Measurements from ENCODE around the gene ACE.
A peak's percentile ranks its signal among the peaks of the same experiment; 100 is the strongest.

Gene ACE

DNA sequence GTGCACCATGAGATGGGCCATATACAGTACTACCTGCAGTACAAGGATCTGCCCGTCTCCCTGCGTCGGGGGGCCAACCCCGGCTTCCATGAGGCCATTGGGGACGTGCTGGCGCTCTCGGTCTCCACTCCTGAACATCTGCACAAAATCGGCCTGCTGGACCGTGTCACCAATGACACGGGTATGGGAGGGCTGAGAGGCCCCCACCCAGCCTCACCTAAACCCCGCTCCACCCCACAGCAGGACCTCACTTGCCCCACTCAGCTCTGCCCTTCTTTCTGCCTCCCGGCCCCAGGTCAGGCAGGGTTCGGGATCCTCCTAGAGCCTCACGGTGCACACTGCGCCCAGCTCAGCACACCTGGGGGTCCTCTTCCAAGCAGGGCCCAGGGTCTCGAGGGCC is 5.6 kb downstream of the ACE start:
- intact Hi-C loops (cut with DNase I): no loop called here
- no peak for DNase-seq

DNA sequence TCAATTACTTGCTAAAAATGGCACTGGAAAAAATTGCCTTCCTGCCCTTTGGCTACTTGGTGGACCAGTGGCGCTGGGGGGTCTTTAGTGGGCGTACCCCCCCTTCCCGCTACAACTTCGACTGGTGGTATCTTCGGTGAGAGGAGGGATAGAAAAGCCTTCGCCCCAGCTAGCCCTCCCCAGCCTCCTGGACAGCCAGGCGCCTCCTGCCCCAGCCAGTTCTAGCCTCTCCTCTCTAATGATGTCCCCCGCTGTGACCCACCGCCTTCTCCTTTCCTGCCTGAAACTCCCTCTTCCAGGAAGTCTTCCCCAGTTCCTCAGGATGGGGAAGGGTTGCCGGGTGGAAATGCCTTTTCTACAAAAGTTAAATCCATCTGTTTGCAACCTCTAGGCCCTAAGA is 6.2 kb downstream of the ACE start:
- intact Hi-C loops (cut with DNase I): no loop called here
- DNase-seq: no peak

DNA sequence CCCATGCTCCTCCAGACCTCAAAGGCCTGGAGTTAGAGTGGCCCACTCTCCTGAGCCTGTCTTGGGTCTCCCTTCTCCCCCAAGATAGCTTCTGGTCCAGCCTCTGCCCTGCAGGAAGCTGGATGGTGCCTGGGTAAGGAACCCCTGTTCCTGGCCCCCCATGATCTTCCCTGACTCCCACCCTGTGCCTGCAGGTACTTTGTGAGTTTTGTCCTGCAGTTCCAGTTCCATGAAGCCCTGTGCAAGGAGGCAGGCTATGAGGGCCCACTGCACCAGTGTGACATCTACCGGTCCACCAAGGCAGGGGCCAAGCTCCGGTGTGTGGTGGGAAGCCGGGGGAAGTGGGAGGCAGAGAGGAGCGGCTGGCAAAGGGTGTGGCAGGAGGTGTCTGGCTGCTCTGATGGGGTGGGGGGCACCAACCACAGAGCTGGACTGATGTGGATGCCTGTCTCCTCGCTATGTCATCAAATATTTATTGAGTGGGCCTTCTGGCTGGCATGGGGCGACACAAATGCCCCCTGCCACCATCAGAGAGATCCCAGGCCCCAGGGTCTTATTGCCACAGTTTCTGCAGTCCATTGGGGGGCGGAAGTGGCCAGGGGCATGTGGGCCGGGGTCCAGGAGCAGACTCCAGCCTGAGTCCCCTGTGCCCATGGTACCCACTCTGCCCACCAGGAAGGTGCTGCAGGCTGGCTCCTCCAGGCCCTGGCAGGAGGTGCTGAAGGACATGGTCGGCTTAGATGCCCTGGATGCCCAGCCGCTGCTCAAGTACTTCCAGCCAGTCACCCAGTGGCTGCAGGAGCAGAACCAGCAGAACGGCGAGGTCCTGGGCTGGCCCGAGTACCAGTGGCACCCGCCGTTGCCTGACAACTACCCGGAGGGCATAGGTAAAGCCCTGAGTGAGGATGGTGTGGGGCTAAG is 7.1 kb downstream of the ACE start:
- no peak for DNase-seq
- intact Hi-C loops (cut with DNase I): no loop called here

DNA sequence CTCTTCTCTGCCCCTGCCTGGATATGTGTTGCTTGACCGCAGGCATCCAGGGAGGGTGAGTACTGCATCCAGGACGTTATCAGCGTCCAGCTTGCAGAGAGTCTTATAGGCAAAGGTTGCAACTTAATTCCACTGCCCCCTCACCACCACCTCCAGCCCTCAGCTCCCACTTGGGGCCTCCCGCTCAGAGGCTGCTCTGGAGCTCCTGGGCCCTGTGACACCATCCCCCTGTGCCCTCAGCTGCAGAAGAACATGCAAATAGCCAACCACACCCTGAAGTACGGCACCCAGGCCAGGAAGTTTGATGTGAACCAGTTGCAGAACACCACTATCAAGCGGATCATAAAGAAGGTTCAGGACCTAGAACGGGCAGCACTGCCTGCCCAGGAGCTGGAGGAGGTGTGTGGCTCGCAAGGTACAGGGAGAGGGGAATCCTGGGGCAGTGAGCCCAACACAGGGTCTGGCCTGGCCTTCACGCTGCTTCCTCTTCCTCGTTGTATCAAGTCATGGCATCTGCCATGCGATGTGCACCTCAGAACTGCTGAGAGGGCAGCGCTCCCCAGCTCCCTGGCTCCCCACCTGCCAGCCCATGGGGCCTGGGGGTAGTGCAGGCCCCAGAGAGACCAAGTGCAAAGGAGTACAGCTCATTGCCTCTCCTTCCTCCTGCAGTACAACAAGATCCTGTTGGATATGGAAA is 9.6 kb downstream of the ACE start:
- DNase-seq: no peak
- intact Hi-C loops (cut with DNase I): no loop called here

DNA sequence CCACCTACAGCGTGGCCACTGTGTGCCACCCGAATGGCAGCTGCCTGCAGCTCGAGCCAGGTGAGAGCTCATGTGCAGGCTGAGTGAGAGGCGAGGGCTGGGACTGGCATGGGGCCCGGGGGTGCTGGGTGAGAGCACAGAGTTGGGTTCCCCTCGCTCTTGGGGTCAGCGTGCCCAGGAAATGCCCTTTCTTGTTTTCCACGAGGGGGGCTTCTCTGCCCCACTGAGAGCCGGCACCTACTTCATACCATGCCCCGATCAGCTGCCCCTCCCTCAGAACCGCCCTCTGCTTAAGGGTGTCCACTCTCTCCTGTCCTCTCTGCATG is 10.1 kb downstream of the ACE start:
- intact Hi-C loops (cut with DNase I): no loop called here
- DNase-seq: no peak

DNA sequence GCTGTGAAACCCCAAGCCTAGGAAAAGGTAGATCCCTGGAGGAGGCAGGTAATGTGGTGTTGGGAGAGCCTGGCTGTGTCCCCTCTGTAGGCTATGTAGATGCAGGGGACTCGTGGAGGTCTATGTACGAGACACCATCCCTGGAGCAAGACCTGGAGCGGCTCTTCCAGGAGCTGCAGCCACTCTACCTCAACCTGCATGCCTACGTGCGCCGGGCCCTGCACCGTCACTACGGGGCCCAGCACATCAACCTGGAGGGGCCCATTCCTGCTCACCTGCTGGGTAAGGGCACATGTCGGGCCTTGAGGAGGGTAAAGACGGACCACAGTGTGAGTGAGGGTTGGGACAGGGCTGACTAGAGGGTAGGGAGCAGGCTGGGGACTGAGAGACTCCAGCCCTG is 12.0 kb downstream of the ACE start:
- DNase-seq: no peak
- intact Hi-C loops (cut with DNase I): no loop called here

DNA sequence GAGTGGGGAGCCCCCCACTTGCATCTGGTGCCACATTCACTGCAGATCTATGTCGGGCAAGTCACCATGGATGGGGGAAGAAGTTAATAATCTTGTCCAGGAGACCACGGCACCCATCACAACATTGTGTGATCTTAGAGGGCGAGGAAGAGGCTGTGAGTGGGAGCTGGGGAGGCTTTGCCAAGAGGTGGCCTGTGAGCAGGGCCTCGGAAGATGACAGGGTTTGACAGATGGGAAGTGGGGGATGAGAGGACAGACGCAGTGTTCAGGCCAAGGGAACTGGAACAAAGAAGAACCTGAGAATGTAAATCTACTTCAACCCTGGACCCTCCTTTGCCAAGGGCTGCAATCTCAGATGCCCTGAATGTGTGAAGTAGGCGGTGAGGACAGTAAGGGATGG is 12.4 kb downstream of the ACE start:
- intact Hi-C loops (cut with DNase I): no loop called here
- no peak for DNase-seq

DNA sequence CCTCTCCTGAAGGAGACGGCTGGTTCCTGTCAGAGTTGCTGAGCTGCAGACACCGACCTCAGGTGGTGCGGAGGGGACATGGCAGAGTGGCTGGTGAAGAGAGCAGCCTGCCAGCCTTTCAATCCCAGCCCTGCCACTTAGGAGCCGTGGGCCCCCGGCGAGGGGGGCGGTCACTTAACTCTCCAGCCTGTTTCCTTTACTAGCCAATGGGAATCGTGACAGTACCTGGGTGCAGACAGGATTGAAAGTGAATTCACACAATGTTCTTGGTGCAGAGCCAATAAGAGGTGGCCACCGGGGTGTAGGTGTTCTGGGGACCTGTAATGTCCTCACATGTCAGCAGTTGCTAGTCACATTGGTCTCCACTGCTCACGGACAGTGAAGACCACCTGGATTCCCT is 13.5 kb downstream of the ACE start:
- no peak for DNase-seq

DNA sequence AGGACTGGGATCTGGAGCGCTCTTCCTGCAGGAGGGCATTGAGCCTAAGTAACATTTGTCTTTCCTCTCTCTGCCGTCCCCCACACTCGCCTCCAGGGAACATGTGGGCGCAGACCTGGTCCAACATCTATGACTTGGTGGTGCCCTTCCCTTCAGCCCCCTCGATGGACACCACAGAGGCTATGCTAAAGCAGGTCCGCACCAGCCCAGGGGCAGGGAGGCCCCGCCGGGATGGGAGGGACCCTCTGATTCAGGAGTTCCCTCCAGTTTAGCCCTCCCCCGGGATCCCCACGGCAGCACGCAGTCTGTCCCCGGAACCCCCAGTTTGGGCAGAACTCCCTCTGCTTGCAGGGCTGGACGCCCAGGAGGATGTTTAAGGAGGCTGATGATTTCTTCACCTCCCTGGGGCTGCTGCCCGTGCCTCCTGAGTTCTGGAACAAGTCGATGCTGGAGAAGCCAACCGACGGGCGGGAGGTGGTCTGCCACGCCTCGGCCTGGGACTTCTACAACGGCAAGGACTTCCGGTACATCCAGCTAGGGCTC is 14.1 kb downstream of the ACE start:
- no peak for DNase-seq
- intact Hi-C loops (cut with DNase I): no loop called here

More for the DNA sequence above, 13.5 kb downstream of the ACE start:
- intact Hi-C loops (cut with DNase I): no loop called here

DNA sequence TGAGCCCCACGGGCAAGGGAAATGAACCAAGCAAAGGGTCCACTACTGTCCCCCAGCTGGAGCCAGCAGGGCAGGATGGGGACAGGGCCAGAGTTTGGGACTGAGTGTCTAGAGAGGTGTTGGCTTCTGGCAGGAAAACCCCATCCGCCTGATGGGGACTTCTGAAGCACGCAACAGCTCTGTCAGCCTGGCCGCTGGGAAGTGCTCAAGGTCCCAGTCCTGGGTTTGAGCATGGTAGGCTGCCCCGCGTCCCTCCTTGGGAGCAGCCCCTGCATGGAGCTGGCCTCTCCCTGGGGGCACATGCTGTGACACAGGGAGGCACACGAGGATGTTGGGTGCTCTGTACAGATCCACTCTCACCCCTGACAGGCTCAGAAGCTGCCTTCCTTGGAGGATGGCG is 14.6 kb downstream of the ACE start:
- intact Hi-C loops (cut with DNase I): no loop called here
- no peak for DNase-seq

DNA sequence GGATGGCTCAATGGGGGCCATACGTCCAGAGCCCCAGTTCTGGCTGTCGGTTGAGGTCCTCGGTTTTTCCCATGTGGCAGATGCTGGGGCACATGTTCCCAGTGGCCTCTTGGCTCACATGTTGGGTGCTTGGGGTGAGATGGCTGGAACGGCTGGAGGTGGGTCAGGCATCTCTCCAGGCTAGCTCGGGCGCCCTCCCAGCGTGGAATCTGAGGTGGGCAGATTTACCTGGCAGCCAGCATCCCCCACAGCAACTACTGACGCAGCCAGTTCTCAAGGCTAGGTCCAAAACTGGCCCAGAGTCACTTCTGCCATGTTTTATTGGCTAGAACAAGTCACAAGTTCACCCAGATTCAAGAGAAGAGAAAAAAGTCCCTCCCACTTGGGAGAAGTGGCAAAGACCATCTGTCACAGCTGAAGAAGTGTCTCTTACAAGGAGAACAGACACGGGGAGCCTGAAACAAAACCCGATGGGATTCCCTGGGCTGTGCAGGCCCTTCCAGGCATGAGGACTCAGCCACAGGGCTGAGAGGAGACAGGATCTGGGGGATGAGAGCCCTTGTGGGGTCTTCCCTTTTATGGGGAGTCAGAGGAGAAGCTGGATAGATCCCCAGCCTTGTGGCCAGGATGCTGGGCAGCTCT is 15.2 kb downstream of the ACE start:
- DNase-seq: no peak
- intact Hi-C loops (cut with DNase I): no loop called here

DNA sequence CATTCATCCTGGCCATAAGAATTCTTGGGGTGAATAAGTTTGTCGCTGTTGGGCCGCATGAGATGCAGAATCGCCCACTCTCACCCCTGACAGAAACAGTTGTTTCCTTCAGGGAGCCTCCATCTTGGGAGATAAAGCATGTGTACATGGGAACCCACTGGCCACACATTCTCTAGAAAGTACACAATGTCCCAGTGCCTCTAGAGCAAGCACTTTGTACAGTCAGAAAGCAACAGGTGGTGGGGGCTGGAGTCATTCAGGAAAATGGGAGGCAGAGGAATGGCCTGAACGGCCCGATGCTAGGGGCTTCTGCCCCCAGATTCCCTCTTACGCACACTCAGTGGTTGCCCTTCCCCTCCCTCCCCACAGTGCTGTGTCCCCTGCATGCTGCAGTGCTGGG is 16.1 kb downstream of the ACE start:
- DNase-seq: no peak
- intact Hi-C loops (cut with DNase I): no loop called here

DNA sequence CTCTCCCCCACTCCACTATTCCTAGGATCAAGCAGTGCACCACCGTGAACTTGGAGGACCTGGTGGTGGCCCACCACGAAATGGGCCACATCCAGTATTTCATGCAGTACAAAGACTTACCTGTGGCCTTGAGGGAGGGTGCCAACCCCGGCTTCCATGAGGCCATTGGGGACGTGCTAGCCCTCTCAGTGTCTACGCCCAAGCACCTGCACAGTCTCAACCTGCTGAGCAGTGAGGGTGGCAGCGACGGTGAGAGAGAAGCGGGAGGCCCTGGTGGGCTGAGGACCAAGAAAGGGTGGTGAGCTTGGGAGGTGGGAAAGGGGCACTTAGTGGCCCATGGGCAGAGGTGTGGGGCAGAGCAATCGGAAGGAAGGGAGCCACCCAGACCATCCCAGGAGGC is 16.6 kb downstream of the ACE start:
- intact Hi-C loops (cut with DNase I): no loop called here
- no peak for DNase-seq

DNA sequence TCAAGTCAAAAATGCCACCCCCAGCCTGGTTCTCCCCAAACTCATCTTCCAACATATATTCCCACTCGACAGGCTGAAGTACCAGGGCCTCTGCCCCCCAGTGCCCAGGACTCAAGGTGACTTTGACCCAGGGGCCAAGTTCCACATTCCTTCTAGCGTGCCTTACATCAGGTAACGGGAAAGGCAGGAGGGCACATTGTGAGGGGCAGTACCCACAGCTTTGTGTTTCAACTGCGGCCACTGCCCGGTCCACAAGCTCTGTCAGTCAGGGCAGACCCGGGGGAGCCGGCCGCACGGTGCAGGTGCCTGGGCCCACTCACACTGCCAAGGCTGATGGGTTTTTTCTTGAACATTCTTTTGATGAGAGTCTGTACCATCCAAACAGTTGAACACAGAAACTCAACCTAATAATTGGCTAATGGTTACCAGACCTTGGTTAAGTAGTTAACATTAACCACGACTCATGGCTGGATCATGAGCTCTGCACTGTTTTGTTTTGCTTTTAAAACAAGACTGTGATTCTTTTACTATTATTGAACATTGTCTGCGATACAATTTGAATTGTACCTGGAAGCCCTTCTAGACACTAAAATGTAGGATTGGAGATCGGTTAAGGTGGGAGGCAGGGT is 17.6 kb downstream of the ACE start:
- intact Hi-C loops (cut with DNase I): no loop called here
- DNase-seq: no peak

DNA sequence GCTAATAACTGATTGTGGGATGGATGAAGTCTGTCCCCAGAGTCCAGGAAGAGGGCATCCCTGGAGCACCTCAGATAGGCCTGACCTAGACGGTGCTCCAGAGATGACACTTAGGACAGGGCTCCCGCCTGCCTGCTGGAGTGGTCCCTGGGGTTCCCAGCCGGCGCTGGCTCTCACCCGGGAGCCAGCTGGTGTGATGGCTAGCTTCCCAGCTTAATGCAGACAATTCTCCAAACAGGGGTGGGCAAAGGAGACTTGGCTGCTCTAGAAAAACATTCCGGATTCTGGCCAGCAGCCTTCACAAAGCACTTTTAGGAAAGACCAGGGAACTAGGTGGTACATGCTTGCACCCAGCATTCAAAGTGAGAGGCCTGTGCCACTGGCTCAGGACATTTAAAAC is 18.6 kb downstream of the ACE start:
- intact Hi-C loops (cut with DNase I): no loop called here
- no peak for DNase-seq

DNA sequence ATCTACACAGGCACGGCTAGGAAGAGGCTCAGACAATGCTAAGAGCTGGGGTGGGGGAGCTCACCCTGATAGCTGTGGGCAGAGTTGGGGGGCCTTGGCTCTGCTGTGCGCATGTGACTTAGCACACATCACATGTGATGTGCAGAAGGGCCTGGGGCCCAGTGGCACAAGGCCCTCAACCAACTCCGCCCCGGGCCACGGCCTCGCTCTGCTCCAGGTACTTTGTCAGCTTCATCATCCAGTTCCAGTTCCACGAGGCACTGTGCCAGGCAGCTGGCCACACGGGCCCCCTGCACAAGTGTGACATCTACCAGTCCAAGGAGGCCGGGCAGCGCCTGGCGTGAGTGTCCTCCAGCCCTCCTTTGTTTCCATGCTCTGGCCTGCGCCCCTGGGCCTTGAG is 19.3 kb downstream of the ACE start:
- DNase-seq: peak in 1 of 42 donors; percentile 31
- intact Hi-C loops (cut with DNase I): no loop called here

DNA sequence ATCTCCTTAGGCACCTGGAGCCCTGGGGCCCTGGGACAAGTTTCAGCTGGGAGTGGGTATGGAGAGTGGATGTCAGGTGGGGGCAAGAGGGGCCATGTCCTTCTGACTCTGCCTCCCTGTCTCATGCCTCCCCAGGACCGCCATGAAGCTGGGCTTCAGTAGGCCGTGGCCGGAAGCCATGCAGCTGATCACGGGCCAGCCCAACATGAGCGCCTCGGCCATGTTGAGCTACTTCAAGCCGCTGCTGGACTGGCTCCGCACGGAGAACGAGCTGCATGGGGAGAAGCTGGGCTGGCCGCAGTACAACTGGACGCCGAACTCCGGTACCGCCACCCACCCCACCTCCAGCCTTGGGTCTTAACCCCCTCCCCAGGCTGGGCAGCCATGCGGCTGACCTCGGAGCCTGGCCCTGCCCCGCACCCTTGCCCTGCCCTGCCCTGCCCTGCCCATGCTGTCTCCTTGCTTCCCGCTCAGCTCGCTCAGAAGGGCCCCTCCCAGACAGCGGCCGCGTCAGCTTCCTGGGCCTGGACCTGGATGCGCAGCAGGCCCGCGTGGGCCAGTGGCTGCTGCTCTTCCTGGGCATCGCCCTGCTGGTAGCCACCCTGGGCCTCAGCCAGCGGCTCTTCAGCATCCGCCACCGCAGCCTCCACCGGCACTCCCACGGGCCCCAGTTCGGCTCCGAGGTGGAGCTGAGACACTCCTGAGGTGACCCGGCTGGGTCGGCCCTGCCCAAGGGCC is 20.0 kb downstream of the ACE start:
- intact Hi-C loops (cut with DNase I): no loop called here
- DNase-seq: no peak

DNA sequence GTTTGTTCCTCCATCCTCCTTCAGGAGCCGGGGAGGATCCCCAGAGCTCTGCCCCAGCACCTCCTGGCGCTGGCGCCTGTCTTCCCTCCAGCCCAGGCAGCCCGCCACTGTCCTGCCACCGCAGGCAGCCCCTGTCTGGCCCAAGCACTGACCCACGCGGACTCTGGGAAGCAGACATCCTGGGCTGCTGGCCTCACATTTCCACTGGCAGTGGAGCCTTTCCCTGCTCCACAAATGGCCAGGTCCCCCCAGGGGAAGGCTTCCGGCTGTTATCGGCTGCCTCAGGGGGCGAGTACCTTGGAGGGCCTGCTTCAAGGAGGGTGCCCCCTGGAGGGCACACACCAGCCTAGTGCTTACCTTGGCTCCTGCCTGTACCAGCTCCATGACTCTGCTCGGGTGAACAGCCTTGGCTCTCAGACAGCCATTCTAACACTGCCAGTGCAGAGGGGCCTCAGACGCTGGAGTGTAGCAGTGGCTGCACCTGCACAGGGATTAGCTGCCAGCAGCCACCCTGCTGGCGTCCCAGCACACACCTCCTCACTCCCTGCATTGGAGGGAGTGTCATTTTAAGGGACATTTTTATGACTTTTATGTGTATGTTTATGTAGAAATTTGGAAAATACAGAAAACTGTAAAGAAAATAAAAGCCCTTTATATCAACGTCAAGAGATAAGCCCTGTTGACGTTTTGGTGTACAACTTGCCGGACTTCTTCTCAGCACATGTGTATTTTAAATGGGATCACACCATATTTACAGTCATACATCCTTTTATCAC is 21.0 kb downstream of the ACE start:
- peak in 13 of 42 donors; percentile 8 to 55 (median 32) for DNase-seq
- intact Hi-C loops (cut with DNase I): no loop called here
